DMS 273 (cell line): Measurements from ENCODE around the gene GPATCH1.
"Not testable (repeated sequence)": the region's sequence is repeated elsewhere in the genome, so short reads cannot be mapped to it uniquely, and the experiment has no call there.

Experiments
- DNase-seq: peaks from one replicate; lab custom pipeline; 2025; ENCODE audit not compliant: unreplicated experiment; lab: John Stamatoyannopoulos, UW

Gene GPATCH1

GRCh38 chr19:33110137-33110910 is 29.3 kb downstream of the GPATCH1 start:
- no peak for DNase-seq

DNA sequence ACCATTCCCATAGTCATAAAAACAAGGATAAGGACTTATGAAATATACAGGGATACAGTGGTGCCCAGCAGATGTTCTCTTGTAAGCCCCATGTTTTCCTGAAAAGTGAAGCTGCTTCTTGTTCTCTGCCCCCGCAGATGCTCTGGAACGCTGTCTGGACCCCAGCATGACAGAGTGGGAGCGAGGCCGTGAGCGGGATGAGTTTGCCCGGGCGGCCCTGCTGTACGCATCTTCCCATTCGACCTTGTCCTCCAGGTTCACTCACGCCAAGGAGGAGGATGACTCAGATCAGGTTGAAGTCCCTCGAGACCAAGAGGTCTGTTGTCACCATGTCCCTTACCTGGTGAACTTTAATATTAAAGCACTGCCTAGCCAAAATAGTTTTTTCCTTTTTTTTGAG is 30.6 kb downstream of the GPATCH1 start:
- no peak for DNase-seq

GRCh38 chr19:33114312-33114711 is 33.3 kb downstream of the GPATCH1 start:
- no peak for DNase-seq

DNA sequence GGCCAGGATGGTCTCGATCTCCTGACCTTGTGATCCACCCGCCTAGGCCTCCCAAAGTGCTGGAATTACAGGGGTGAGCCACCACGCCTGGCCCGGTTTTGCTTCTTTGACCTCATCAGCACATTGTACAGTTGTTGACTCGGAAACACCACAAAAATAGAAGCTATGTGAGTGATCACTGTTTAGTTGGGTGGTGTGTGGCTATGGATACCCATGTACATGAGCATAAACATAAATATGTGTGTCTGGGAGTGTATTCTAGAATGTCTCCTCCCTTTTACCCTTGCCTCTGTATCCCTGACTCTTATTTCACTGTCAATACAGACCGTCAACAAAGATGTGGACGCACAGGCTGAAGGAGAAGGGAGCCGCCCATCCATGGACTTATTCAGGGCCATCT is 36.5 kb downstream of the GPATCH1 start:
- DNase-seq, result no peak

GRCh38 chr19:33118643-33119042 is 37.7 kb downstream of the GPATCH1 start:
- no peak for DNase-seq

GRCh38 chr19:33124207-33125098 is 43.5 kb downstream of the GPATCH1 start:
- DNase-seq, result no peak

- DNase-seq, result peak; percentile 76
These were observed 45.0 kb downstream of the GPATCH1 start for GRCh38 chr19:33125929-33126388.

DNA sequence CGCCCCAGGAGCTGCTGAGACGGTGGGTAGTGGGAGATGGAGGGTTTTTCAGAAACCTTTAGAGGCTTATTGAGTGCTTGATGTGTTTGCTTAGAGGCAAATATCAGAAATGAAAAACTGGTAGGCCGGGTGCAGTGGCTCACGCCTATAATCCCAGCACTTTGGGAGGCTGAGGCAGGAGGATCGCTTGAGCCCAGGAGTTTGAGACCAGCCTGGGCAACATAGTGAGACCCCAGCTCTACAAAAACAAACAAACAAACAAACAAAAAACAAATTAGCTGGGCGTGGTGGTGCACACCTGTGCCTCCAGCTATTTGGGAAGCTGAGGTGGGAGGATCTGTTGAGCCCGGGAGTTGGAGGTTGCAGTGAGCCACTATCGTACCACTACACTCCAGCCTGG is 45.7 kb downstream of the GPATCH1 start:
- not testable (repeated sequence) for DNase-seq

- DNase-seq, result no peak
These were observed 48.9 kb downstream of the GPATCH1 start for GRCh38 chr19:33129901-33130300.

DNA sequence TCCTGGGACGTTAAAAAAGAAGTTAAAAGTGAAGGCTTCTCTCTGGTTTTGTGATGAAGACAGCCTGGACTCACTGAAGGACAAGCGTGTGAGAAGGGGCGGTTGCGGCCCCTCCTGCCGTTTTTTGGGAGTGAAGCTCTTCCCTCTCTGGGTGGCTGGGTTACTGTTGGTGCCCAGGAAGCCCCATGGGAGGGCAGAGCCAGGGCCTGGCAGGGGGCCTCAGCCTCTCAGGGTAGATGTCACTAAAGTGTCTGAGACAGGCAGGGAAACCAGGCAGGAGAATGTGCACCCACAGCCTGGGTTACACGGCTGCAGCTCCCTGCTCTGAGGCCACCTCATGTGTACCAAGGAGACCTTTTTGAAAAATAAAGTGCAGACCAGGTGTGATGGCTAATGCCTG is 49.5 kb downstream of the GPATCH1 start:
- no peak for DNase-seq

DNA sequence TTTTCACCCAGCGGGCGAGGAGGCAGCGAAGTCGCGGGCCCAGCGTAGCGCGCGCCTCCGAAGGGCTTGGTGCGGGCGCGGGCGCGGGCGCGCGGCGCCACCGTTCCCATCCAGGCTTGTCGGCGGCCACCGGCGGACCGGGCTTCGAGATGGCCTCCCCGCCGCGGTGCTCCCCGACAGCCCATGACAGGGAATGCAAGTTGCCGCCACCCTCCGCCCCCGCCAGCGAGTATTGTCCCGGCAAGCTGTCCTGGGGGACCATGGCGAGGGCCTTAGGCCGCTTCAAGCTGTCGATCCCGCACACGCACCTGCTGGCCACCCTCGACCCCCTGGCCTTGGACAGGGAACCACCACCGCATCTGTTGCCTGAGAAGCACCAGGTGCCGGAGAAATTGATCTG is 51.0 kb downstream of the GPATCH1 start, which contains the start of gene WDR88:
WDR88 (plus strand) TSS at position 94 of the 400 bp plus-strand sequence; CDS start at position 150, 56 bp downstream.
- DNase-seq, result no peak

DNA sequence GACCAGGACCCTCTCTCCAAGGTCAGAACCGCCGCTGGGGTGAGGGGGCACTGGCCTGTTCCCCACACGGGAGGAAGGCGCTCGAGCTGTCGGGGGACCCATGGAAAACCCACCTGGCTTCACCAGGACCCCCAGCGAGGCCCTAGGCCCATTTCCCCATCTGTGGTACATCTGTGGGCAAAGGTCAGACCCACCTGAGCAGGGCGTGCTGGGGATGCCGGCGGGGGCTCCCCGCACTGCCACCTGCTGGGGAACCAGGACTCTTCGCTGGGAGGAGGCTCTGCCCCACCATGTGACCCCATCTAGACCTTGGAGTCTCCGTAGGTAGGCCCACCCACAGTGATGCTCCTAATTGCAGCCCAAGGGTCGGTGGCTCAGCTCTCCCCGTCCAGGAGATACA is 51.4 kb downstream of the GPATCH1 start:
- no peak for DNase-seq

GRCh38 chr19:33133438-33134031 is 52.6 kb downstream of the GPATCH1 start:
- DNase-seq, result no peak

DNA sequence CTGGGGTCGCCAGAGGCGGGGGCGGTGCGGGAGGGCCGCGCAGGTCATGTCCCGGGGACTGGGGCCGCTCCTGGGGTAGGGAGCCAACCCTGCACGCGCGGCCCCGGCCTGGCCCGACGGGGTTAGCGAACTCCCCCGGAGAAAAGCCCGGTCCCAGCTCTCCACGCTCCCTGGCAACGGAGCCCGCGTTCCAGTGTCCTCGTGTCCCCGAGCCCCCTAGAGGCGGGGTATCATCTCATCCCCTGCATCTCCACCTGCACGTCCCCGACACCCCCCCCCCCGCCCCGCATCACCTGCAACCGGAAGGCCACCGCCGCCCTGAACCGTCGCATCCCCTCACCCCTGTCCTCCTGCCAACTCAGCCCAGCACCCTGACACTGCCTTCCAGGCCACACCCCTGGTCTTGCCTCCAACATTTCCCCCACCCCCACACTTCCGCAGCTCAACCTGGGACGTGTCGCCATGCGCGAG is 53.6 kb downstream of the GPATCH1 start:
- no peak for DNase-seq

GRCh38 chr19:33139165-33139564 is 58.2 kb downstream of the GPATCH1 start:
- DNase-seq, result no peak

DNA sequence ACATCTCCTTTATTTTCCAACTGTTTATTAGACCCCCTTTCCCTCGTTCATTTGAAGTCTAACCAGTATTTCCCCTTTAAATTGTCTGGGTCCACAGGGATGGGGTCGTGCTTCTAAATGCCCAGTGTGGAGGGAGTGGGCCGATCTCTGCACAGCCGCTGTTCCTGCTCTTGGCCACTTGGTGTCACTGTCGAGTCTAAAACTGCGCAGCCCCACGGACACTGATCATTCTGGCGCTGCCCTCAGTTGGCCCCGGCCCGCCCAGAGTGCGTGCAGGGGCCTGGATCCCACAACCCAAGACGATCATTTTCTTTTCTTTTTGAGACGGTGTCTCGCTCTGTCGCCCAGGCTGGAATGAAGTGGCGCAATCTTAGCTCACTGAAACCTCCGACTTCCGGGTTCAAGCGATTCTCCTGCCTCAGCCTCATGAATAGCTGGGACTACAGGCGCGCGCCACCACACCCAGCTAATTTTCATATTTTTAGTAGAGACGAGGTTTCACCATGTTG is 63.0 kb downstream of the GPATCH1 start:
- peak; percentile 74 for DNase-seq

DNA sequence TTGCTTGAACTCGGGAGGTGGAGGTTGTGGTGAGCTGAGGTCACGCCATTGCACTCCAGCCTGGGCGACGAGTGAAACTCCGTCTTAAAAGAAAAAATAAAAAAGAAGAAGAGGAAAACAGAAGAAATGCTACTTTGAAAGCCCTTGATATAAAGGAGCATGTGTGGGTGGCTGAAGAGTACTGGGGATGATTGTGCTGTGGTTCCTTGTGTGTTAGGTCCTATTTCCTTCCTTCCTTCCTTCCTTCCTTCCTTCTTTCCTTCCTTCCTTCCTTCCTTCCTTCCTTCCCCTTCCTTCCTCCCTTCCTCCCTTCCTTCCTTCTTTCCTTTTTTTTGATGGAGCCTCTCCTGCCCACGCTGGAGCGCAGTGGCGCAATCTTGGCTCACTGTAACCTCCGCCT is 65.2 kb downstream of the GPATCH1 start:
- DNase-seq, result no peak

- DNase-seq, result no peak
These were observed 66.6 kb downstream of the GPATCH1 start for GRCh38 chr19:33147538-33147937.

GRCh38 chr19:33150852-33151518 is 70.0 kb downstream of the GPATCH1 start:
- no peak for DNase-seq

GRCh38 chr19:33152176-33152575 is 71.2 kb downstream of the GPATCH1 start:
- no peak for DNase-seq

DNA sequence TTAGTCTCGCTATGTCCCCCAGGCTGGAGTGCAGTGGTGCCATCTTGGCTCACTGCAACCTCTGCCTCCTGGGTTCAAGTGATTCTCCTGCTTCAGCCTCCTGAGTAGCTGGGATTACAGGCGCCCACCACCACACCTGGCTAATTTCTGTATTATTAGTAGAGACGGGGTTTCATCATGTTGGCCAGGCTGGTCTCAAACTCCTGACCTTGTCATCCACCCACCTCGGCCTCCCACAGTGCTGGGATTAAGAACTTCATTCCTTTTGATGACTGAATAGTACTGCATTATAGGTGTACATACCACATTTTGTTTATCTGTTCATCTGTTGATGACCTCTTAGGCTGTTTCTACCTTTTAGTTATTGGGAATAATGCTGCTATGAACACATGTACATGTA is 71.6 kb downstream of the GPATCH1 start:
- not testable (repeated sequence) for DNase-seq
